GM12878 (cell line): Measurements from ENCODE around the gene ZP2. TPM values are rescaled to one million over a fixed set of nuclear protein-coding genes. Genes with fewer than 3 reads are reported as not detected.

ENCODE experiments used
- ATAC-seq: fragments of 200-7000 bp; cut with Tn5 transposase; 3 replicates; pipeline ENCODE4 v1.9.1; 2020; ENCODE audit warnings: mild to moderate bottlenecking, moderate library complexity
- BruUV-seq: library from RNA; stranded (reverse); fragments of 400-500 nt; replicated peaks from 2 replicates; lab custom pipeline; 2021; lab: Mats Ljungman, UMichigan
- CTCF ChIA-PET: fragments of 300-600 bp; sonication (Branson Sonifier 250); formaldehyde crosslinking; extraction: SDS; loops from one replicate; lab custom pipeline; 2021; ENCODE audit warnings: inconsistent platforms; lab: Yijun Ruan, JAX
- POLR2A ChIA-PET: fragments of 350-600 bp; formaldehyde crosslinking; extraction: SDS; loops from one replicate; lab custom pipeline; 2021; ENCODE audit warnings: inconsistent platforms; lab: Charles Lee
- RAD21 ChIA-PET: fragments of 300-600 bp; sonication (Branson Sonifier 250); formaldehyde crosslinking; loops from one replicate; lab custom pipeline; 2023; ENCODE audit warnings: antibody characterized with exemption; ENCODE audit not compliant: unreplicated experiment; lab: Charles Lee
- SMC1A ChIA-PET: fragments of 300-600 bp; sonication (Branson Sonifier 250); formaldehyde crosslinking; loops from one replicate; lab custom pipeline; 2023; ENCODE audit not compliant: unreplicated experiment, uncharacterized antibody; lab: Charles Lee
- DNase-seq: peaks from one replicate; pipeline ENCODE4 v3.0.0-alpha.2; 2011; ENCODE audit warnings: low read depth, low spot score
- FAIRE-seq: peaks from 3 replicates; lab custom pipeline; 2011; peaks lifted over from hg19 to GRCh38; lab: Jason Lieb, UNC
- H2AFZ ChIP-seq: 2 replicates; pipeline ENCODE4 v1.6.0; 2011; ENCODE audit warnings: low read depth, low read length, control low read depth; ENCODE audit not compliant: control insufficient read depth
- H3K27ac ChIP-seq: 2 replicates; pipeline ENCODE4 v1.5.1; 2011; ENCODE audit warnings: control low read depth; ENCODE audit not compliant: control insufficient read depth, insufficient read depth
- H3K27me3 ChIP-seq, 2 experiments: replicated peaks in 1 of 2; 2 replicates each; pipeline versions ENCODE4 v1.6.0 to v1.6.1; 2011; ENCODE audit warnings: low read length in 1 of 2; ENCODE audit not compliant: control insufficient read depth in 2 of 2, insufficient read depth in 2 of 2
- H3K36me3 ChIP-seq, 2 experiments: 2 replicates each; pipeline ENCODE4 v1.5.1; 2011; ENCODE audit warnings: low read length in 1 of 2; ENCODE audit not compliant: control insufficient read depth in 2 of 2, insufficient read depth in 2 of 2
- H3K4me1 ChIP-seq: 2 replicates; pipeline ENCODE4 v1.6.1; 2011; ENCODE audit warnings: mild to moderate bottlenecking, low read length, moderate library complexity, mixed read lengths; ENCODE audit not compliant: control insufficient read depth, insufficient read depth
- H3K4me2 ChIP-seq: 2 replicates; pipeline ENCODE4 v1.6.0; 2011; ENCODE audit warnings: control low read depth; ENCODE audit not compliant: control insufficient read depth, insufficient read depth
- H3K4me3 ChIP-seq: fragments of 200-600 bp; sonication (generic); 2 replicates; pipeline ENCODE4 v1.5.1; 2016
- H3K79me2 ChIP-seq: 2 replicates; pipeline ENCODE4 v1.6.0; 2011; ENCODE audit warnings: low read length; ENCODE audit not compliant: control insufficient read depth, insufficient read depth
- H3K9ac ChIP-seq: 2 replicates; pipeline ENCODE4 v1.8.0; 2011; ENCODE audit warnings: low read length, control low read depth, mixed read lengths; ENCODE audit not compliant: control insufficient read depth, insufficient read depth
- H3K9me3 ChIP-seq: replicated peaks from 3 replicates; pipeline ENCODE4 v1.5.1; 2011; ENCODE audit warnings: mild to moderate bottlenecking, low read length; ENCODE audit not compliant: control insufficient read depth, insufficient read depth
- H4K20me1 ChIP-seq: 2 replicates; pipeline ENCODE4 v1.6.0; 2011; ENCODE audit not compliant: control insufficient read depth, insufficient read depth
- BHLHE40 ChIP-seq, 2 experiments: fragments of 450-650 bp in 1 of 2; IDR thresholded peaks; 2 replicates each; pipeline ENCODE4 v1.6.1; 2011 to 2017; ENCODE audit warnings: low read depth in 2 of 2, borderline replicate concordance in 1 of 2, improper control_type of control experiment in 1 of 2, low read length in 1 of 2, mild to moderate bottlenecking in 1 of 2
- CREB1 ChIP-seq: IDR thresholded peaks from 2 replicates; pipeline ENCODE4 v1.6.1; 2012; ENCODE audit warnings: low read depth, mild to moderate bottlenecking, inconsistent platforms
- ESRRA ChIP-seq: IDR thresholded peaks from 2 replicates; pipeline ENCODE4 v1.6.1; 2012; ENCODE audit warnings: mild to moderate bottlenecking, low read length, improper control_type of control experiment
- GATAD2B ChIP-seq: fragments of 450-650 bp; conservative IDR thresholded peaks from 2 replicates; pipeline ENCODE4 v1.6.1; 2017; ENCODE audit warnings: low read depth, mild to moderate bottlenecking, moderate library complexity
- MTA3 ChIP-seq: IDR thresholded peaks from 2 replicates; pipeline ENCODE4 v1.6.1; 2012; ENCODE audit warnings: low read length, inconsistent platforms, borderline replicate concordance
- NR2C1 ChIP-seq: fragments of 450-650 bp; IDR thresholded peaks from 2 replicates; pipeline ENCODE4 v1.6.1; 2017; ENCODE audit warnings: antibody characterized with exemption, mild to moderate bottlenecking, moderate library complexity
- PAX8 ChIP-seq: fragments of 450-650 bp; IDR thresholded peaks from 2 replicates; pipeline ENCODE4 v1.6.1; 2017; ENCODE audit warnings: mild to moderate bottlenecking, moderate library complexity
- POLR2AphosphoS5 ChIP-seq: IDR thresholded peaks from 2 replicates; pipeline ENCODE4 v1.6.1; 2011; ENCODE audit warnings: mild to moderate bottlenecking, low read length, inconsistent platforms
- POU2F2 ChIP-seq: IDR thresholded peaks from 3 replicates; pipeline ENCODE4 v1.6.1; 2011; ENCODE audit warnings: low read depth, mild to moderate bottlenecking, low read length, borderline replicate concordance
- RB1 ChIP-seq: fragments of 450-650 bp; formaldehyde crosslinking; IDR thresholded peaks from 2 replicates; pipeline ENCODE4 v1.6.1; 2017; ENCODE audit warnings: mild to moderate bottlenecking, borderline replicate concordance
- SIN3A ChIP-seq: IDR thresholded peaks from 2 replicates; pipeline ENCODE4 v1.6.1; 2012; ENCODE audit warnings: low read depth, low read length, improper control_type of control experiment
- WRNIP1 ChIP-seq: IDR thresholded peaks from 2 replicates; pipeline ENCODE4 v1.6.1; 2011; ENCODE audit warnings: low read depth, low read length, improper control_type of control experiment, borderline replicate concordance
- WGBS: methylation state at CpG from one replicate; pipeline ENCODE4 v1.1.6; 2016; ENCODE audit warnings: low lambda C conversion rate; ENCODE audit not compliant: insufficient replicate concordance, insufficient coverage; ENCODE audit errors: missing lambda C conversion rate; 5-methylcytosine and 5-hydroxymethylcytosine counted together
- in situ Hi-C: fragments of 300-500 bp; cut with MboI; formaldehyde crosslinking; loops from 9 replicates; pipeline ENCODE4 v1.14.3; 2018; ENCODE audit warnings: mixed read lengths
- intact Hi-C: fragments of 100-400 bp; cut with micrococcal nuclease; formaldehyde crosslinking; loops from one replicate; pipeline ENCODE4 v1.14.2; 2022; ENCODE audit not compliant: unreplicated experiment
- polyA plus RNA-seq, 11 experiments: library from polyadenylated mRNA; depleted of rRNA in 4 of 11; unstranded in 6 of 11; stranded (reverse) in 5 of 11; fragments of >200 nt; fragmentation: Nextera tagmentation in 4 of 11; fragmentation: Illumina TruSeq in 1 of 11; extraction: Ambion mirVana in 4 of 11; extraction: Trizol in 1 of 11; gene quantifications; 1 replicate in 1 of 11; 2 replicates in 10 of 11; pipeline versions ENCODE4 v1.2.1 to v1.2.3, GENCODE V29; 2011 to 2016; ENCODE audit warnings: inconsistent platforms in 2 of 11, missing spikeins in 2 of 11, low read depth in 1 of 11
- total RNA-seq, 4 experiments: library from RNA; depleted of rRNA in 3 of 4; stranded (reverse); fragments of >200 nt in 3 of 4; fragmentation: Illumina TruSeq in 1 of 4; extraction: Trizol in 1 of 4; gene quantifications; 2 replicates each; pipeline versions ENCODE4 v1.2.1 to v1.2.3, GENCODE V29; 2013 to 2021
- TF ChIP-seq, protein P1 (sequence below): IDR thresholded peaks from 2 replicates; pipeline ENCODE4 v1.6.1; 2012; ENCODE audit warnings: improper control_type of control experiment, low read depth, low read length; ENCODE audit not compliant: insufficient replicate concordance
- TF ChIP-seq, protein P2 (sequence below): fragments of 450-650 bp; IDR thresholded peaks from 2 replicates; pipeline ENCODE4 v1.6.1; 2016; ENCODE audit warnings: mild to moderate bottlenecking
- TF ChIP-seq, protein P3 (sequence below): fragments of 450-650 bp; IDR thresholded peaks from 2 replicates; pipeline ENCODE4 v1.6.1; 2017; ENCODE audit warnings: mild to moderate bottlenecking, low read depth, inconsistent platforms; ENCODE audit not compliant: poor library complexity, severe bottlenecking

The ZP2 gene
- total and polyA plus RNA-seq, 10 of the 15 experiments (the other 5 are each of a cell fraction or from before 2014, with no cell fraction given), result 0.11 to 0.33 (median 0.16) TPM; not detected in 1

DNA sequence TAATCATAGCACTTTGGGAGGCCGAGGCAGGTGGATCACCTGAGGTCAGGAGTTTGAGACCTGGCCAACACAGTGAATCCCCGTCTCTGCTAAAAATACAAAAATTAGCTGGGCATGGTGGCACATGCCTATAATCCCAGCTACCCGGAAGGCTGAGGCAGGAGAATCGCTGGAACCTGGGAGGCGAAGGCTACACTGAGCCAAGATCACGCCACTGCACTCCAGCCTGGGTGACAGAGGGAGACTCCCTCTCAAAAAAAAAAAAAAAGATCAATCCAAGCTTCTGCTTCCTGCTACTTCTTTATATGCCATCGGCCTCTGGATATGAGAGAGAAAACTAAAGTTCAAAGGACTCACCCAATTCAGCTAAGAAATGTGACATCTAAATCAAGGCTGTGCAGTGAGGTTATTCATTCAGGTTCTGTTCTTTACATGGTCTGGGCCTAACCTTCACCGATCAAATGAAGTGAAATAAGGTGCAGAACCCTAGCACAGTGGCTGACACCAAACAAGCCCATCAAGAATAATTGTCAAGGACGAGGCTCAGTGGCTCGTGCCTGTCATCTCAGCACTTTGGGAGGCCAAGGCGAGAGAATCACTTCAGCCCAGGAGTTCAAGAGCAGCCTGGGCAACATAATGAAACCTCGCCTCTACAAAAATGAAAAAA is 25.6 kb downstream of the ZP2 start:
- Histone ChIP-seq H3K4me1 (peaks cover 6% of the 10 kb centered on the region), H3K4me2 (no peak overlapping the region), H3K4me3 (no peak overlapping the region), H3K36me3 (peaks cover 7 to 9% of the 10 kb centered on the region in 2 experiments; a peak in 3 of 4 replicates), H3K27me3 (no peaks in the 10 kb centered on the region), H4K20me1 (no peaks in the 10 kb centered on the region), H3K79me2 (no peaks in the 10 kb centered on the region), H3K9ac (no peak overlapping the region), H2AFZ (no peak overlapping the region), H3K9me3 (peaks cover 6% of the 10 kb centered on the region; the same call in 2 of the 3 replicates), H3K27ac (no peak overlapping the region)
- CTCF ChIA-PET, result interaction anchor here (0.7 to 5.7 kb wide), 10 partner anchors 16 to 370 kb away, joined by 3 to 75 read pairs (median 4); partner anchors contain the start of gene CRYM
- SMC1A ChIA-PET, result interaction anchor here (0.7 to 4.4 kb wide), 6 partner anchors 9 to 116 kb away, joined by 3 to 57 read pairs (median 4); partner anchors contain the start of gene LDAF1
- 74% methylated on average over 12 of the region's 12 CpGs for WGBS
- DNase-seq, result no peak
- no peak for ATAC-seq
- in situ Hi-C loops (loop anchor here (5.0 kb wide), 2 partner anchors 92 to 372 kb away; partner anchors contain the start of gene CRYM), intact Hi-C loops (no loop called here)
- POLR2A ChIA-PET, result no interaction called here
- no peak for FAIRE-seq
- BruUV-seq, result no TSS peak
- RAD21 ChIA-PET, result interaction anchor here (1.4 to 4.9 kb wide), 2 partner anchors 32 to 115 kb away, joined by 3 to 62 read pairs; no protein-coding TSS in a partner anchor
- TF ChIP-seq PAX8 (no peak), MTA3 (no peak), CREB1 (no peak), RB1 (no peak), POLR2AphosphoS5 (no peak), POU2F2 (no peak), SIN3A (no peak), GATAD2B (no peak), ESRRA (no peak), BHLHE40 (IDR thresholded peaks at IDR 0.05; ENCODE audit: borderline replicate concordance in 1 of 2, low read depth in 2 of 2, low read length in 1 of 2) (no peak), WRNIP1 (no peak), NR2C1 (no peak)
- TF ChIP-seq, protein P1, sequence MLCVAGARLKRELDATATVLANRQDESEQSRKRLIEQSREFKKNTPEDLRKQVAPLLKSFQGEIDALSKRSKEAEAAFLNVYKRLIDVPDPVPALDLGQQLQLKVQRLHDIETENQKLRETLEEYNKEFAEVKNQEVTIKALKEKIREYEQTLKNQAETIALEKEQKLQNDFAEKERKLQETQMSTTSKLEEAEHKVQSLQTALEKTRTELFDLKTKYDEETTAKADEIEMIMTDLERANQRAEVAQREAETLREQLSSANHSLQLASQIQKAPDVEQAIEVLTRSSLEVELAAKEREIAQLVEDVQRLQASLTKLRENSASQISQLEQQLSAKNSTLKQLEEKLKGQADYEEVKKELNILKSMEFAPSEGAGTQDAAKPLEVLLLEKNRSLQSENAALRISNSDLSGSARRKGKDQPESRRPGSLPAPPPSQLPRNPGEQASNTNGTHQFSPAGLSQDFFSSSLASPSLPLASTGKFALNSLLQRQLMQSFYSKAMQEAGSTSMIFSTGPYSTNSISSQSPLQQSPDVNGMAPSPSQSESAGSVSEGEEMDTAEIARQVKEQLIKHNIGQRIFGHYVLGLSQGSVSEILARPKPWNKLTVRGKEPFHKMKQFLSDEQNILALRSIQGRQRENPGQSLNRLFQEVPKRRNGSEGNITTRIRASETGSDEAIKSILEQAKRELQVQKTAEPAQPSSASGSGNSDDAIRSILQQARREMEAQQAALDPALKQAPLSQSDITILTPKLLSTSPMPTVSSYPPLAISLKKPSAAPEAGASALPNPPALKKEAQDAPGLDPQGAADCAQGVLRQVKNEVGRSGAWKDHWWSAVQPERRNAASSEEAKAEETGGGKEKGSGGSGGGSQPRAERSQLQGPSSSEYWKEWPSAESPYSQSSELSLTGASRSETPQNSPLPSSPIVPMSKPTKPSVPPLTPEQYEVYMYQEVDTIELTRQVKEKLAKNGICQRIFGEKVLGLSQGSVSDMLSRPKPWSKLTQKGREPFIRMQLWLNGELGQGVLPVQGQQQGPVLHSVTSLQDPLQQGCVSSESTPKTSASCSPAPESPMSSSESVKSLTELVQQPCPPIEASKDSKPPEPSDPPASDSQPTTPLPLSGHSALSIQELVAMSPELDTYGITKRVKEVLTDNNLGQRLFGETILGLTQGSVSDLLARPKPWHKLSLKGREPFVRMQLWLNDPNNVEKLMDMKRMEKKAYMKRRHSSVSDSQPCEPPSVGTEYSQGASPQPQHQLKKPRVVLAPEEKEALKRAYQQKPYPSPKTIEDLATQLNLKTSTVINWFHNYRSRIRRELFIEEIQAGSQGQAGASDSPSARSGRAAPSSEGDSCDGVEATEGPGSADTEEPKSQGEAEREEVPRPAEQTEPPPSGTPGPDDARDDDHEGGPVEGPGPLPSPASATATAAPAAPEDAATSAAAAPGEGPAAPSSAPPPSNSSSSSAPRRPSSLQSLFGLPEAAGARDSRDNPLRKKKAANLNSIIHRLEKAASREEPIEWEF, result no peak
- TF ChIP-seq, protein P2, sequence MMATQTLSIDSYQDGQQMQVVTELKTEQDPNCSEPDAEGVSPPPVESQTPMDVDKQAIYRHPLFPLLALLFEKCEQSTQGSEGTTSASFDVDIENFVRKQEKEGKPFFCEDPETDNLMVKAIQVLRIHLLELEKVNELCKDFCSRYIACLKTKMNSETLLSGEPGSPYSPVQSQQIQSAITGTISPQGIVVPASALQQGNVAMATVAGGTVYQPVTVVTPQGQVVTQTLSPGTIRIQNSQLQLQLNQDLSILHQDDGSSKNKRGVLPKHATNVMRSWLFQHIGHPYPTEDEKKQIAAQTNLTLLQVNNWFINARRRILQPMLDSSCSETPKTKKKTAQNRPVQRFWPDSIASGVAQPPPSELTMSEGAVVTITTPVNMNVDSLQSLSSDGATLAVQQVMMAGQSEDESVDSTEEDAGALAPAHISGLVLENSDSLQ, result no peak
- TF ChIP-seq, protein P3, sequence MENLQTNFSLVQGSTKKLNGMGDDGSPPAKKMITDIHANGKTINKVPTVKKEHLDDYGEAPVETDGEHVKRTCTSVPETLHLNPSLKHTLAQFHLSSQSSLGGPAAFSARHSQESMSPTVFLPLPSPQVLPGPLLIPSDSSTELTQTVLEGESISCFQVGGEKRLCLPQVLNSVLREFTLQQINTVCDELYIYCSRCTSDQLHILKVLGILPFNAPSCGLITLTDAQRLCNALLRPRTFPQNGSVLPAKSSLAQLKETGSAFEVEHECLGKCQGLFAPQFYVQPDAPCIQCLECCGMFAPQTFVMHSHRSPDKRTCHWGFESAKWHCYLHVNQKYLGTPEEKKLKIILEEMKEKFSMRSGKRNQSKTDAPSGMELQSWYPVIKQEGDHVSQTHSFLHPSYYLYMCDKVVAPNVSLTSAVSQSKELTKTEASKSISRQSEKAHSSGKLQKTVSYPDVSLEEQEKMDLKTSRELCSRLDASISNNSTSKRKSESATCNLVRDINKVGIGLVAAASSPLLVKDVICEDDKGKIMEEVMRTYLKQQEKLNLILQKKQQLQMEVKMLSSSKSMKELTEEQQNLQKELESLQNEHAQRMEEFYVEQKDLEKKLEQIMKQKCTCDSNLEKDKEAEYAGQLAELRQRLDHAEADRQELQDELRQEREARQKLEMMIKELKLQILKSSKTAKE, result no peak
